Sigmoid colon (tissue), 7 donors: Measurements from ENCODE around the gene COPS4. TPM values are rescaled to one million over a fixed set of nuclear protein-coding genes. Genes with fewer than 3 reads are reported as not detected.

ENCODE experiments used
- DNase-seq: peaks from one replicate; pipeline ENCODE4 v3.0.0-alpha.2; 2019
- H3K27ac ChIP-seq, 4 donors: fragments of 200-600 bp; sonication (generic); one replicate each; pipeline ENCODE4 v1.5.1; 2016 to 2019; ENCODE audit warnings: mild to moderate bottlenecking in 1 of 4
- H3K27me3 ChIP-seq, 3 donors: fragments of 200-600 bp; sonication (generic); one replicate each; pipeline ENCODE4 v1.5.1; 2019; ENCODE audit warnings: mild to moderate bottlenecking in 1 of 3
- H3K36me3 ChIP-seq, 4 donors: fragments of 200-600 bp; sonication (generic); one replicate each; pipeline ENCODE4 v1.5.1; 2016 to 2019
- H3K4me1 ChIP-seq, 4 donors: fragments of 200-600 bp; sonication (generic); one replicate each; pipeline ENCODE4 v1.5.1; 2017 to 2019
- H3K4me3 ChIP-seq, 4 donors: fragments of 200-600 bp; sonication (generic); one replicate each; pipeline ENCODE4 v1.5.1; 2017 to 2019; ENCODE audit warnings: mild to moderate bottlenecking in 2 of 4, moderate library complexity in 1 of 4
- H3K9me3 ChIP-seq, 4 donors: fragments of 200-600 bp in 3 of 4; sonication (generic) in 3 of 4; one replicate each; pipeline versions ENCODE4 v1.5.1 to v1.6.1; 2013 to 2019
- CTCF ChIP-seq, 4 experiments: fragments of 450-650 bp in 3 of 4; fragments of 200-600 bp in 1 of 4; IDR thresholded peaks; one replicate each; pipeline ENCODE4 v1.5.1; 2016 to 2019; ENCODE audit warnings: antibody characterized with exemption in 4 of 4, mild to moderate bottlenecking in 3 of 4, moderate library complexity in 2 of 4
- EP300 ChIP-seq, 4 donors: sonication (generic); formaldehyde crosslinking; IDR thresholded peaks; one replicate each; pipeline ENCODE4 v1.6.1; 2017; ENCODE audit warnings: antibody characterized with exemption in 4 of 4
- POLR2A ChIP-seq, 2 donors: fragments of 450-650 bp; IDR thresholded peaks; one replicate each; pipeline ENCODE4 v1.6.1; 2016; ENCODE audit warnings: antibody characterized with exemption in 2 of 2, mild to moderate bottlenecking in 2 of 2, moderate library complexity in 2 of 2
- POLR2AphosphoS5 ChIP-seq, 4 donors: sonication (generic); formaldehyde crosslinking; IDR thresholded peaks; one replicate each; pipeline ENCODE4 v1.6.1; 2017; ENCODE audit warnings: antibody characterized with exemption in 4 of 4
- WGBS, 2 donors: extraction: QIAGEN DNeasy Blood & Tissue Kit; methylation state at CpG; one replicate each; pipeline ENCODE4 v1.1.7; 2013; 5-methylcytosine and 5-hydroxymethylcytosine counted together
- intact Hi-C: fragments of 100-400 bp; cut with DNase I; formaldehyde crosslinking; loops from one replicate; pipeline ENCODE4 v1.15.1; 2023
- polyA plus RNA-seq, 3 donors: library from polyadenylated mRNA; stranded (reverse); fragments of 200-250 nt; gene quantifications; one replicate each; pipeline ENCODE4 v1.2.3, GENCODE V29; 2013
- small RNA-seq, 3 donors: library from RNA; depleted of rRNA; stranded (forward); fragments of <200 nt; gene quantifications; one replicate each; pipeline ENCODE3, GENCODE V24; 2016
- total RNA-seq, 4 donors: library from RNA; depleted of rRNA; stranded (reverse); fragments of >200 nt; gene quantifications; one replicate each; pipeline ENCODE4 v1.1.0, GENCODE V29; 2016
- donor health status: healthy with polysubstance abuse.
- donor health status: Bipolar disorder and iron deficiency.
- donor health status: healthy.

COPS4 gene
- total and polyA plus RNA-seq, 7 donors = 28.9 to 64.6 (median 33.0) TPM

- no peak overlapping the region for H3K4me3 ChIP-seq
- H3K27ac ChIP-seq = no peak overlapping the region
- no peaks in the 10 kb centered on the region for H3K27me3 ChIP-seq
- H3K36me3 ChIP-seq = no peaks in the 10 kb centered on the region
- WGBS, 2 donors = 77 to 79% methylated on average over 8 of the region's 8 CpGs
- H3K4me1 ChIP-seq = peaks cover 0 to 1% (median under 1%) of the 10 kb centered on the region in 4 donors
- intact Hi-C loops = no loop called here
- TF ChIP-seq POLR2A (IDR thresholded peaks at IDR 0.05) (no peak), CTCF (IDR thresholded peaks at IDR 0.05) (no peak), EP300 (IDR thresholded peaks at IDR 0.05) (no peak), POLR2AphosphoS5 (IDR thresholded peaks at IDR 0.05) (no peak)
- H3K9me3 ChIP-seq = no peaks in the 10 kb centered on the region
- DNase-seq = no peak
Observed at GRCh38 chr4:83115656-83116285, 80.8 kb downstream of the COPS4 start.

GRCh38 chr4:83118869-83119268, 83.9 kb downstream of the COPS4 start:
- intact Hi-C loops = no loop called here
- no peak overlapping the region for H3K27ac ChIP-seq
- no peak overlapping the region for H3K4me3 ChIP-seq
- no peaks in the 10 kb centered on the region for H3K27me3 ChIP-seq
- H3K36me3 ChIP-seq = no peaks in the 10 kb centered on the region
- no peak for DNase-seq
- WGBS, 2 donors = 52 to 68% methylated on average over 2 of the region's 2 CpGs
- TF ChIP-seq POLR2A (IDR thresholded peaks at IDR 0.05) (no peak), POLR2AphosphoS5 (IDR thresholded peaks at IDR 0.05) (no peak), CTCF (IDR thresholded peaks at IDR 0.05) (no peak), EP300 (IDR thresholded peaks at IDR 0.05) (no peak)
- H3K4me1 ChIP-seq = no peaks in the 10 kb centered on the region
- H3K9me3 ChIP-seq = no peaks in the 10 kb centered on the region

GRCh38 chr4:83121246-83121645, 86.3 kb downstream of the COPS4 start:
- H3K36me3 ChIP-seq = no peaks in the 10 kb centered on the region
- DNase-seq = no peak
- H3K27ac ChIP-seq = no peak overlapping the region
- no peak for TF ChIP-seq EP300 (IDR thresholded peaks at IDR 0.05)
- TF ChIP-seq CTCF (IDR thresholded peaks at IDR 0.05) = no peak
- TF ChIP-seq POLR2A (IDR thresholded peaks at IDR 0.05) = no peak
- TF ChIP-seq POLR2AphosphoS5 (IDR thresholded peaks at IDR 0.05) = no peak
- H3K27me3 ChIP-seq = no peaks in the 10 kb centered on the region
- WGBS, 2 donors = 89 to 91% methylated on average over 5 of the region's 5 CpGs
- H3K4me3 ChIP-seq = no peak overlapping the region
- no peaks in the 10 kb centered on the region for H3K9me3 ChIP-seq
- H3K4me1 ChIP-seq = no peaks in the 10 kb centered on the region
- intact Hi-C loops = no loop called here

- H3K4me1 ChIP-seq = no peaks in the 10 kb centered on the region
- 70 to 81% methylated on average over 10 of the region's 10 CpGs for WGBS, 2 donors
- no peak overlapping the region for H3K4me3 ChIP-seq
- no peak for DNase-seq
- H3K9me3 ChIP-seq = no peaks in the 10 kb centered on the region
- no peaks in the 10 kb centered on the region for H3K27me3 ChIP-seq
- no peak for TF ChIP-seq CTCF (IDR thresholded peaks at IDR 0.05)
- no peak for TF ChIP-seq POLR2AphosphoS5 (IDR thresholded peaks at IDR 0.05)
- no peak for TF ChIP-seq EP300 (IDR thresholded peaks at IDR 0.05)
- TF ChIP-seq POLR2A (IDR thresholded peaks at IDR 0.05) = no peak
- intact Hi-C loops = no loop called here
- H3K36me3 ChIP-seq = no peaks in the 10 kb centered on the region
- H3K27ac ChIP-seq = no peak overlapping the region
Observed at GRCh38 chr4:83124111-83124780, 89.3 kb downstream of the COPS4 start.

Small RNA genes within 50 kb of the gene (small RNA-seq; reads per million reads assigned to genes)
- gene RNU6-615P = 0 reads per million in 3 donors

Other genes starting within 250 kb of the COPS4 start
- 10 to 100 TPM; 27.3 to 30.7 (median 29.0) TPM for gene SCD5, start 236.4 kb upstream of the COPS4 start, total RNA-seq
- gene SCD5, start 236.4 kb upstream of the COPS4 start, polyA plus RNA-seq = 1 to 10 TPM in 2 of 3 donors, under 1 TPM in 1; 0.69 to 4.7 (median 1.2) TPM
- gene SEC31A, start 144.0 kb upstream of the COPS4 start, total RNA-seq = 100 to 1,000 TPM; 121 to 197 (median 132) TPM
- gene SEC31A, start 144.0 kb upstream of the COPS4 start, polyA plus RNA-seq = 10 to 100 TPM; 67.9 to 84.8 (median 82.7) TPM
- 1 to 10 TPM; 3.9 to 7.5 (median 5.3) TPM for gene THAP9, start 134.4 kb upstream of the COPS4 start, total RNA-seq
- gene THAP9, start 134.4 kb upstream of the COPS4 start, polyA plus RNA-seq = 1 to 10 TPM in 2 of 3 donors, under 1 TPM in 1; 0.60 to 1.9 (median 1.6) TPM
- 1 to 10 TPM; 5.0 to 10.0 (median 8.4) TPM for gene LIN54, start 24.4 kb upstream of the COPS4 start, total RNA-seq
- 1 to 10 TPM; 4.6 to 6.5 (median 4.8) TPM for gene LIN54, start 24.4 kb upstream of the COPS4 start, polyA plus RNA-seq
- 1 to 10 TPM in 3 of 4 donors, under 1 TPM in 1; 0.71 to 4.2 (median 1.7) TPM for gene PLAC8, start 79.5 kb downstream of the COPS4 start, total RNA-seq
- gene PLAC8, start 79.5 kb downstream of the COPS4 start, polyA plus RNA-seq = 1,000 to 10,000 TPM in 1 of 3 donors, 100 to 1,000 TPM in 2; 490 to 1,311 (median 566) TPM
- gene COQ2, start 249.6 kb downstream of the COPS4 start, total RNA-seq = 1 to 10 TPM; 5.6 to 7.8 (median 7.2) TPM
- gene COQ2, start 249.6 kb downstream of the COPS4 start, polyA plus RNA-seq = 10 to 100 TPM; 10.8 to 16.8 (median 12.7) TPM